ENCODE data around the gene MFAP4. TPM values are rescaled to one million over a fixed set of nuclear protein-coding genes. Genes with fewer than 3 reads are reported as not detected.

The MFAP4 gene
- total RNA-seq, 1 experiment from 2014 or later = 1.5 TPM

DNA sequence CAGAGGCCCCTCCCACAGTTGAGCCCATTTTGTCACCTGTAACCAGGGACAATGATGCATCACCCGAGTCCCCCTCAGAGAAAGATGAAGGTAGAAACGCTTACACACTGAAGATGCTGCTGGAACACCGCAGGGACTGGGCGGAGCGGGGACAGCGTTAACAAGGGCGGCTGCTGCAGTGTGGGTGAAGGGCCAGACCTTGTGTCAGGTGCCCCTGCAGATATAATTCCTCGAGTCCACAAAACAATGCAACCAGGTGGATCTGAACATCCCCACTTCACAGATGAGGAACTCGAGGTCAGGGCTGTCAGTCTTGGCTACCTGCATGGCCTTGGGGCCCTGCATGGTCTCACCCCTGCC lies 15.0 kb downstream of the MFAP4 start:
- no CpG with 5 or more reads among the region's 9 CpGs for WGBS (ENCODE audit: extremely low coverage, insufficient read length, low lambda C conversion rate)
- no peak overlapping the region for H2BK15ac ChIP-seq (ENCODE audit: low read depth, low read length)
- H3K79me1 ChIP-seq (ENCODE audit: insufficient read depth, low read depth, low read length, poor library complexity, severe bottlenecking) = no peaks in the 10 kb centered on the region
- H3K27me3 ChIP-seq (ENCODE audit: insufficient read depth, low read length) = no peaks in the 10 kb centered on the region
- peaks cover 3 to 19% of the 10 kb centered on the region in 2 experiments for H3K4me1 Mint-ChIP-seq
- H2AK5ac ChIP-seq (ENCODE audit: insufficient read length, low read length) = no peak overlapping the region
- no peak for DNase-seq
- no peak overlapping the region for H2BK20ac ChIP-seq (ENCODE audit: low read depth, low read length, poor library complexity, severe bottlenecking)
- TF ChIP-seq CTCF (conservative IDR thresholded peaks at IDR 0.05) = no peak
- H4K8ac ChIP-seq (replicated peaks; ENCODE audit: insufficient read length, low read depth, low read length) = no peak overlapping the region
- peaks cover 0 to 9% (median 6%) of the 10 kb centered on the region in 3 experiments; a peak in 2 of 7 replicates for H3K36me3 Mint-ChIP-seq (ENCODE audit: insufficient read depth in 1 of 3, low read depth in 3 of 3)
- H2AFZ ChIP-seq (ENCODE audit: low read length) = no peak overlapping the region
- no peaks in the 10 kb centered on the region for H4K20me1 ChIP-seq (ENCODE audit: control insufficient read depth, insufficient read depth, insufficient read length)
- no peak overlapping the region for H3K4me3 Mint-ChIP-seq
- no peaks in the 10 kb centered on the region for H3K27me3 Mint-ChIP-seq (ENCODE audit: low read depth)
- H3K9me3 Mint-ChIP-seq = no peaks in the 10 kb centered on the region
- peaks cover 2% of the 10 kb centered on the region; the same call in 1 of the 2 replicates for H3K4me1 ChIP-seq (ENCODE audit: insufficient read depth, low read length)
- no peak overlapping the region for H3K23ac ChIP-seq (ENCODE audit: insufficient read length, low read depth, low read length)
- no peak overlapping the region for H4K91ac ChIP-seq (ENCODE audit: insufficient read length, low read depth, low read length)
- H3T11ph ChIP-seq (ENCODE audit: low read length) = no peak overlapping the region
- H3K9me3 ChIP-seq (ENCODE audit: control insufficient read depth, low read depth, low read length) = no peaks in the 10 kb centered on the region
- no peak overlapping the region for H2BK5ac ChIP-seq (ENCODE audit: insufficient read length, low read length)
- H3K14ac ChIP-seq (ENCODE audit: insufficient read depth, low read length) = no peak overlapping the region; the same call in 1 of the 2 replicates
- no peak overlapping the region for H3K9ac ChIP-seq (ENCODE audit: extremely low read depth, insufficient read length, low read length)
- H3K27ac Mint-ChIP-seq = peak overlapping the region in 2 of 3 experiments; percentile 84 to 88; a peak in 2 of 7 replicates
- no peak overlapping the region for H2BK12ac ChIP-seq (ENCODE audit: insufficient read length, low read depth, low read length)
- no peak overlapping the region for H4K5ac ChIP-seq (ENCODE audit: insufficient read length, low read depth, low read length)
- H3K56ac ChIP-seq (ENCODE audit: insufficient read length, low read depth, low read length) = no peak overlapping the region
- no peak overlapping the region for H3K4ac ChIP-seq (ENCODE audit: low read depth, low read length)
- no peaks in the 10 kb centered on the region for H3K79me2 ChIP-seq (ENCODE audit: insufficient read depth, low read length)
- H3K4me2 ChIP-seq (ENCODE audit: insufficient read depth, insufficient read length, low read length) = no peak overlapping the region
- H3K27ac ChIP-seq (ENCODE audit: insufficient read length, low read depth, low read length) = no peak overlapping the region
- H3K18ac ChIP-seq (ENCODE audit: insufficient read length, low read depth, low read length) = no peak overlapping the region
- no peak overlapping the region for H2BK120ac ChIP-seq (ENCODE audit: low read depth, low read length, poor library complexity, severe bottlenecking)
- H3K23me2 ChIP-seq (ENCODE audit: insufficient read length, low read depth, low read length, poor library complexity, severe bottlenecking) = no peaks in the 10 kb centered on the region

Measured in H9 (cell line).